GM19238 (cell line): ENCODE data around the gene TCF7.

Experiments used
- DNase-seq: peaks from one replicate; pipeline ENCODE4 v3.0.0; 2011; ENCODE audit warnings: low spot score; ENCODE audit not compliant: insufficient read length

TCF7 gene

GRCh38 chr5:134131165-134131564, 16.7 kb downstream of the TCF7 start:
- DNase-seq = no peak

- no peak for DNase-seq
These were observed 17.3 kb downstream of the TCF7 start for GRCh38 chr5:134131578-134132350.

- DNase-seq = no peak
These were observed 18.1 kb downstream of the TCF7 start for GRCh38 chr5:134132372-134133187.

GRCh38 chr5:134133188-134133994, 18.9 kb downstream of the TCF7 start:
- no peak for DNase-seq

- DNase-seq = no peak
These were observed 19.6 kb downstream of the TCF7 start for GRCh38 chr5:134133995-134134541.

GRCh38 chr5:134135091-134135655, 20.7 kb downstream of the TCF7 start:
- DNase-seq = no peak

- no peak for DNase-seq
These were observed 21.7 kb downstream of the TCF7 start for GRCh38 chr5:134136221-134136631.

- DNase-seq = no peak
These were observed 22.3 kb downstream of the TCF7 start for GRCh38 chr5:134136771-134137170.

GRCh38 chr5:134138416-134139376, 24.2 kb downstream of the TCF7 start:
- DNase-seq = peak; percentile 53

GRCh38 chr5:134139377-134139851, 24.9 kb downstream of the TCF7 start:
- no peak for DNase-seq

- DNase-seq = no peak
These were observed 25.5 kb downstream of the TCF7 start for GRCh38 chr5:134139891-134140469.

- peak; percentile 47 for DNase-seq
These were observed 26.2 kb downstream of the TCF7 start for GRCh38 chr5:134140530-134141201.

GRCh38 chr5:134141331-134142050, 27.0 kb downstream of the TCF7 start:
- no peak for DNase-seq

GRCh38 chr5:134142052-134142451, 27.6 kb downstream of the TCF7 start:
- DNase-seq = no peak

GRCh38 chr5:134142806-134143205, 28.3 kb downstream of the TCF7 start:
- no peak for DNase-seq

GRCh38 chr5:134143431-134143830, 28.9 kb downstream of the TCF7 start:
- DNase-seq = no peak

- DNase-seq = no peak
These were observed 29.8 kb downstream of the TCF7 start for GRCh38 chr5:134143944-134144941.
